D721Med (cell line): ENCODE data around the gene KIAA0232.

ENCODE experiments used
- DNase-seq: peaks from one replicate; pipeline ENCODE4 v3.0.0; 2011; ENCODE audit warnings: low spot score; ENCODE audit not compliant: insufficient read length
- FAIRE-seq: peaks from 2 replicates; lab custom pipeline; 2011; peaks lifted over from hg19 to GRCh38; lab: Jason Lieb, UNC
- CTCF ChIP-seq: IDR thresholded peaks from 2 replicates; pipeline ENCODE4 v1.5.1; 2012; ENCODE audit warnings: mild to moderate bottlenecking, control low read depth; ENCODE audit not compliant: insufficient read depth; ENCODE audit errors: missing control alignments

Gene KIAA0232

GRCh38 chr4:6812766-6813165 lies 30.2 kb downstream of the KIAA0232 start:
- FAIRE-seq = no peak
- no peak for TF ChIP-seq CTCF
- DNase-seq = no peak

- DNase-seq = no peak
- no peak for TF ChIP-seq CTCF
- no peak for FAIRE-seq
These were observed 31.2 kb downstream of the KIAA0232 start for GRCh38 chr4:6813725-6814124.

- TF ChIP-seq CTCF = no peak
- DNase-seq (no peak), FAIRE-seq (no peak)
These were observed 32.7 kb downstream of the KIAA0232 start for GRCh38 chr4:6815029-6815836.

GRCh38 chr4:6819295-6819694 lies 36.8 kb downstream of the KIAA0232 start:
- no peak for TF ChIP-seq CTCF
- FAIRE-seq = no peak
- no peak for DNase-seq

GRCh38 chr4:6820695-6821094 lies 38.2 kb downstream of the KIAA0232 start:
- TF ChIP-seq CTCF = no peak
- no peak for FAIRE-seq
- no peak for DNase-seq

- TF ChIP-seq CTCF = no peak
- DNase-seq (no peak), FAIRE-seq (no peak)
These were observed 41.5 kb downstream of the KIAA0232 start for GRCh38 chr4:6824071-6824470.

GRCh38 chr4:6824772-6825402 lies 42.4 kb downstream of the KIAA0232 start:
- FAIRE-seq (no peak), DNase-seq (no peak)
- TF ChIP-seq CTCF = no peak
